COR-L47 (cell line): ENCODE results near the gene EN2.

ENCODE experiments used
- DNase-seq: peaks from one replicate; lab custom pipeline; 2025; lab: John Stamatoyannopoulos, UW

EN2 gene

DNA sequence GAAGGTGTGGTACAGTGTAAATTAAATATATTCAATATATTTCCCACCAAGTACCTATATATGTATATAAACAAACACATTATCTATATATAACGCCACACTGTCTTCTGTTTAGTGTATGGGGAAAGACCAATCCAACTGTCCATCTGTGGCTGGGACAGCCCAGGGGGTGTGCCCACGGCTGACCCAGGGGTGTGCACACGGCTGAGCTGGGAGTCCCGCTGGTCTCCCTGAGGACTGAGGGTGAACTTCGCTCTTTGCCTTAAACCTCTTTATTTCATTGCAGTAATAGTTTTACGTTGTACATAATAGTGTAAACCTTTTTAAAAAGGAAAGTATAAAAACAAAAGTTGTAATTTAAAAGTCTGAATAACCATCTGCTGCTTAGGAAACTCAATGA, 6.3 kb downstream of the EN2 start:
- no peak for DNase-seq

DNA sequence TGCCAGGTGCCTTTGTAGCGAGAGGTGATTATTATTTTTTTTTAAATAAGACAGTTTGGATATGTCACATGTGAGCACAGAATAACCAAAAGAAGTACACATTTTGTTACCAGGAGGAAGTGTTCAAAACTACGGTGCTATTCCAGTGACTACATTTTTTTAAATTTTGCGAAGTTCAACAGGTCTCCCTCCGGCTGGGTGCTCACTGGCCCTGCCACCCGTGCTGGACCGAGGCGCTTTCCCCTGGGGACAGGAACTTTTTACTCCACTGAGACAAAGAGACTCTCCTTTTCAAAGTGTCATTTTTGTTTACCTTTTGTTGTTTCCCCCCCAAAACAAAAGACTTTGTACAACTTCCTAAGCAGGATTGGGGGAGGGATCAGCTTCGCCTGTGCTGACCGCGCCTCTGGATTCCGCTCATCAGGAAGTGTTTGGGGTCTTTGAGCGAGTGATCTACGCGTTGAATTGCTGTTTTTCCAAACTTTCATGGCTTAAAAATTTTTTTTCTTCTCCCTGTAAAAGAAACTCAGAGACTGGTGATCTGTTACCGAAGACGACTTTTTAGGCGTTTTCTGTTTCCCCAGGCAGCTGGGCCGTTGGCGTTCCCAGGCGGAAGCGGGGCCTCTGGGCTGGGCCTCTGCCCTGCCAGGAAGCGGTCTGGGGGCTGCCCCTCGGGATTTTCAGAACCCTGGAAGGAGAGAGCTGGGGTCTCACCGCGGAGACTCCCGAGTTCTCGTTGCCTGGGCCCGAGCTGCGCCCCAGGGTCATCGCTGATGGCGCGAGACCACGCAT, 7.2 kb downstream of the EN2 start:
- no peak for DNase-seq

DNA sequence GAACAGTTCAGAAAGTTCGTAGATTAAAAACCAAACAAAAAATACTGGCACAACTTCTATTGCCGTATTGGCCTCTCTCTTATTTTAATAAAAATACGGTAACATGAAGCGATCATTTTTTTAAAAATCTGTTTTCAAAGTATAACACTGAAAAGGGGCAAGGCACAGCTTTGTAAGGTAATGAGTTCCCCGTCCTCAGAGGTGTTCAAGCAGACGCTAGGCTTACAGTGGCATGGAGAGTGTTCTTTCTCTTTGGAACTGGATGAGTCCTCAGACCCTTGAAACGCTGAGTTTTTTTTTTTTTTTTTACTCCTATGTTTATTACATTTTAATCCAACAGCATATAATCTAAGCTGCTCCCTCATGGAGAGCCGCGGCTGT, 7.8 kb downstream of the EN2 start:
- DNase-seq = no peak

DNA sequence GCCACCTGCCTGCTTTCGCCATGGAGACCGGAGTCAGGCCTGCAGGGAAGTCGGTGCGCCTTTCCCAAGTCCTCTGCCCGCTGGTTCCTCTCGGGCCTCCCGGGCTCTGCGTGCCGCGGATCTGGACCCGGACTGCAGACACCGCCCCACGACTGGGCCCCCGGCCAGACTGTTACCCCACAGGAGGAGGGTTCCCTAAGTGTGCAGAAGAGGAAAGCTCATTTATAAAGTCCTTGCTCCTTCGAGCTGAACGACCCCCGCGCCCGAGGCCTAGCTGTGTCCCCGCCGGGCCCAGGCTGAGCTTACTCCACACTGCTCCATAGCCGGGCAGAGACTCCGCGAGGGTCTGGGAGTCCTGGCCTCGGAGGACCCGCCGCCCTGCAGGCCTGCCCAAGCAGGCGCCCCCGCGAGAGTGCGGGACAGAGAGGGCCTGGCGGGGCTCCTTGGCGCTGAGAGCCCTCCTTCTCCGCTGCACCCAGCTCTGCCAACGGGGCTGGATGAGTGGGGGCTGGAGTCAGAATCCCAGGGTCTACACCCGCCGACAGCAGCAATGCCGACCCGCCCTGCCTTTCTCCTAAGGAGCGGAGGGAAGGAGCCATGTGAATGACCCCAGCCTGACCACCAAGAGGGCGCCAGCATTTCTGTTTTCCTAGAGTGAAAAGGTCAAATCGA, 8.3 kb downstream of the EN2 start:
- DNase-seq = no peak

DNA sequence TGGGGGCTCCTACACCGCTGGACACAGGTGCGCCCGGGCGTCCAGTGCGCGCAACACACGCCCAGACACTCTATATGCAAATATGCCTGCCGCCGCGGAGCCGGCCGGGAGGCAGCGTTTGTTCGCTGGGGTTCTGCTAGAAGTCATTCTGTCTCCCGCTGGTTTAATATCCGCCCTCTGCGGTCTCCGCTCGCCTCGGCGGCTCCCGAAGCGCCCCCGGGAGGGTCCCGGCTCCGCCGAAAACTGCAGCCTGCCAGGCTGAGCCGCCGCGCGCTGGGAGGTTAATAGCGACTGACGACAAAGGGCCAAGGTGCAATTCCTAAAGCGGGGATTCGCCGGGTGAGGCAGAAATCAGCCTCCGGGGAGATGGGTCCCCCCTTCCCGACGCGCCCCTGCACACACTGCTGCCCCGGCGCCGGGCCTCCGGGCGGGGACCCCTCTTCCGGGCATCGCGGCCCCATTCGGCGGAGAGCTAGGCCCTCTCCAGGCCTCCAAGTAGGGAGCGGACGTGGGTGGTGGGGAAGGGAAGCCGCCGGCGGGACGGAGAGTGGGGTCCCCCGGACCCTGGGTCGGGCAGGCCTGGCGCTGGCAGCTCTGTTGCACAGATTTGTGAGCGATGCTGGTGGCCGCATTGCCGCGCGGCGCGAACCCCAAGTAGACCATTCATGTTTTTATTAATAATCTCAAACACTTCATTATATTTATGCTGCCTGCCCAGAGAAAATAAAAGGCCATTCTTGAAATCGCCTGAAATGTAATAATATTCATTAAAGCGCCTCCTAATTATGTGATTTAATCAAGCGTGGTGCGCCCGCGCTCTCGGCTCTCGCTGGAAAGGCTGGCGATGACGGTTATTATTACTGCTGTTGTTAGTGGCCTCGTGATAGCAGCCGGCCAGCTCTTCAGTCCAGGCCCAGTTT, 9.1 kb downstream of the EN2 start:
- DNase-seq = peak; percentile 62

DNA sequence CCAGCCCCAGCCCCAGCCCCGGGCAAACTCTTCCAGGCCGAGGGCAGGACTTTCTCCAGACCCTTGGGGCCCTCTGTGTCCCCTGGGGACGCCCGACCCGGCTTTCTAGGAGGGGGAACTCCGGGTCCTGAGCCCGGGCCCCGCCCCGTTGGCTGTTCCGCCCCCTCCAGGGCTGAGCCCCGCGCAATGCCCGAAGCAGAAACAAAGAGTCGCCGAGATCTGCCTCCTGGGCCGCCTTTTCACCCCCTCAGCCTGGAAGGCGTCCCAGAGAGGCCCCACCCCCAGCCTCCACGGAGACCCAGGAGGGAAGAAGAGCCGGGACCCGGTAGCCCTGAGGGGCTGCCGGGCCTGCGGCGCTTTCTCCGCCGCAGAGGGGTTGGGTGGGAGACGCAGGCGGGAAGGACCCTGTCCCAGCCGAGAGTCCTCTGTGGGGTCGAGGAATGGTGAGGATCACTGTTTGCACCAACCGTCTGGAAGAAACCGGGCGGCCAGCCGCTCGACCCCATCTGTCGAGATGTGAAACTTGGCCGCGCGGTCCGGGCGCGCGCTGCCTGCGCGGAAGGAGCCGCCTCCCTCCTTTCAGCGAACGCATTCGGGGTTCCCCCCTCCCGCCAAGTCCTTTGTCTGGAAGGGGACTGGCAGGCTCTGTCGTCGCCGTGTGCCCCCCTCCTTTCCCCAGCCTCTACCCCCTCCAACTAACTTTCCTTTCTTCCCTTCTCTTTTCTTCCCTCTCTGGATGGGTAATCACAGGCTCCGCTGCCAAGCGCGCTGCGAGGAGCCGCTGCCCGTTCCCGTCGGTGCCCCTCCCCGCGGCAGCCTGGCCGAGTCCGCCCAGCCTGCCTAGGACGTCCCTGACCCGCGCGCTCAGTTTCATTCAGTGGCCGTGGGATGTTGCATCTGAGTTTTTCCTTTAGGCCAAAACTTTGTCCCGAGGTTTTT, 10.2 kb downstream of the EN2 start:
- DNase-seq = peak; percentile 19

DNA sequence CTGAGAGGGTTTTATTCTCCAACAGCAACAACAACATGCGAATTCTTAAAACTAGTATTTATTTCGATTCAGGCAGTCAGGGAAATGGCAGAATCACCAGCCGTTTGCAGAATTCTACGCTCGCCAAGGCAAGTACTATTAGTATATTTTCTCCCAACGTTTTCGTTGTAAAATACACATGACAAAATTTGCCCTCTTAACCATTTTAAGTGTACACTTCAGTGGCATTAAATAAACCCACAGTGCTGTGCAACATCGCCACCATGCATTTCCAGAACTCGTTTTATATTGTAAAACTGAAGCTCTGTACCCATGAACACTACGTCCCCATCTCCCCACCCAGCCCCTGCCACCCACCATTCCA, 10.8 kb downstream of the EN2 start:
- DNase-seq = no peak

DNA sequence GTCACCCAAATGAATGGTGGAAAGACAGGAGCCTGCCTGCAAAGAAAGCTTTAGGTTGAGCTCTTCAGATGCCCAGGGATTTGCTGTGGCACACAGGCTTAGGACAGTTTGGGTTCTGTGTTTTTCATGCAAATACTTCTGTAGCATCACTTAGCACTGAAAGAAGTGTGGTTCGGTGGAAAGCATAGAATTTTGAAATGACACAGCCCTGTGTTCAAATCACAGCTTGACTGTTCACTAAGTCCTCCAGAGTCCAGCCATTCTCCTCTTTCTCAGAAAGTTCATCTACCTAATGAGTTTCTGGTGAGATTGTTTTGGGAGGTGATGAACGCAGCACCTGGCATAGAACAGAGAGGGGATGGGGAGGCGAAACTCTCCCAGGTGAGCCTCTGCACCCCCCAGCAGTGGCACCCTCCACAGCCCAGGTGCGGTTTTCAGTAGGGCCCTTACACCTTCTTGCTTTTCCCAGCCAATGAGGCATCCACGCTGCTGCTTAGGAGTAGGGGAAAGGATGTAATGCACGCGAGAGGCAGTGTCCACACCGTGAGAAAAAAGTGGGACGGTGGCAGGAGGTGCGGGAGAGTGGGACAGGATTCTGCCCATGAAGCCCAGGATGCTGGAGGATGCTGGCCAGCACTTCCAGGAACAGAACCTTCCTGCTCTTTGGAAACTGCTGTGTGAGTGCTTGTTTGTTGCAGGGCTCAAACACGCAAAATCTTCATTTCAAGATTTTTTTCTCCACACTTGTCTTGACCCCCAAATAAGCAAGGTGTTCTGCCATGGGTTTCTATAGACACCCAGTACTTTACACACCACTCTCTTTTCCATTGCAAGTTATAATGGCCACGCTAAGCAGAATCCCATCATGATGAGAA, 11.6 kb downstream of the EN2 start:
- DNase-seq = no peak

DNA sequence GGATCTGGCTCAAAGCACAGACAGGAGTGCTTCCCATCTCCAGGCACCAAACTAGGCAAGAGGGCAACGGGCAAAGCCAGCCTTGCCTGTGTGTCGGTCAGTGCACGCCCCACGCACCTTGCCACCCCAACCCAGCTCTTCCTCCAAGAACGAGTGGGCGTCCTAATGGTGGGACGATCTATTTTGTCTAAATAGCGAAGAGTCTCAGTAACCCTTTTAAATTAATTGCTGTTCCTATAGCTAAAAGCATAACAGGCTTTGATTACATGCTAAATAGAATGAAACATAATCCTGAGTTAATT, 12.2 kb downstream of the EN2 start:
- DNase-seq = no peak

DNA sequence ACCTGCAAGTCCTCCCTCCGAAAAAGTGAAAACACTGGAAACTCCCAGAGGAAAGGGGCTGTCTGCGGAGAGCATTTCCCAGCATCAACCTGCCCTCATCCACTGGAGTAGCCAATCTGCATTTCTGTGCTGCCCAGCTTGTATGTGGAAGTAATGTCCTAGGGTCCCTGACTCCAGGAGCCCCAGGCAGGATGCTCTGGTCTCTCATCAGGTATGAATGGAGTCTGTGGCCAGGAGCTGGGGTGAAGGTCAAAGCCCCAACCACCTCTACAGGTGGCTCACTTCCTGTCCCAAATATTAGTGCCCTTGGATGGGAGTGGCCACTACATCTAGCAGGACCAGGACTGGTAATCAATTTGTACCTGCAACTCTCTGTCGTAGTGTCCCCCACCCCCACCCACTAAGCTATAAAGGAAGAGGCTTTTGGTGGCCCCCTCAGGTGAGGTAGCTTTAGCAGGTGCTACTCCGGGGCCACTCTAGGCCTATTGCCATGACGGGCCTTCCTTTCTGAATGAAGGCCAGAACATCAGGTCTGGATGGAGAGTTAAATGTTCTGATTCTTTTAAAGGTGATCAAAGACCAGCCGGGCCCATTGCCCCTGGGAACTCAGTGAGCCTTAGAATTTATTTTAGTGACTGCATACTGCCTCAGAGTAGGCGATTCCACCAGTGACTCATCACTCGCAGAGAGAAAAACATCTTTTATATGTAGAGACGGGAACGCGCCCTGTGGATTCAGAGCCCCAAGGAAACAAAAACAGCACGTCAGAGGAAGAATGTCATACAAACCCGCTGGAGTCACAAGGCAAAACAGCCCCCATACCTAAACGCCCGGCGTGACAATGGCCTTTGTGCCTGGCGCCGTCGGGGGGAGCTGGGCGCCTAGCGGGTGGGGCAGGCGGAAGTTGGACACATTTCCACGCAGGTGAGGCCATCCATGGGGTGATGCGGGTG, 13.0 kb downstream of the EN2 start:
- DNase-seq = no peak

DNA sequence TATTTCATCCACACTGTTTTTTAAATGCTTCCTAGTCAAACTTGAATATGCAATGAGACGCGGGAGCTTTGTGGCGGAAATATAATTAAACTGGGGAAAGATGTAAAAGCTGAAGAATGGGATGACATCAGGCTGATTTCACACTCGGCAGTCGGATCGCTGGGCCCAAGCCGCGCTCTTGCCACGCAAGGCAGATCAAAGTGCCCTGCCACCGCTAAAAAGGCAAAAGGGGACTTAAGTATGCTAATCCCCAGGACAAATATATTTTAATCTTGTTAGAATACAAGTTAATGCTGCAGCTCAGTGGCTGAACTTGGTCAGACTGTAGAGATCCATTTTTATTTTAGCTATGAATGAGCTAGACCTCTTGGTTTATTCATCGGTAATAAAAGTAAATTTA, 13.8 kb downstream of the EN2 start:
- no peak for DNase-seq

DNA sequence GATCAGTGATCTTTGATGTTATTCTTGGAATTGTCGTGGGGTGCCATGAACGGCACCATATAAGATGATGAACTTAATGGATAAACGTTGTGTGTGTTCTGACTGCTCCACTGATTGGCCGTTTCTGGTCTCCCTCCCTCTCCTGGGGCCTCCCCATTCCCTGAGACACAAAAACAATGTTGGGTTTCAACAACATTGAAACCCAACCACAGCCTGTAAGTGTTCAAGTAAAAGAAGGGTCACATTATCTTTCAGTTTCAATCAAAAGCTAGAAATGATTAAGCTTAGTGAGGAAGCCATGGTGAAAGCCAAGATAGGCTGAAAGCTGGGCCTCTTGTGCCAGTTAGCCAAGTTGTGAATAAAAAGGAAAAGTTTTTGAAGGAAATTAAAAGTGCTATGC, 19.5 kb downstream of the EN2 start:
- DNase-seq = no peak

DNA sequence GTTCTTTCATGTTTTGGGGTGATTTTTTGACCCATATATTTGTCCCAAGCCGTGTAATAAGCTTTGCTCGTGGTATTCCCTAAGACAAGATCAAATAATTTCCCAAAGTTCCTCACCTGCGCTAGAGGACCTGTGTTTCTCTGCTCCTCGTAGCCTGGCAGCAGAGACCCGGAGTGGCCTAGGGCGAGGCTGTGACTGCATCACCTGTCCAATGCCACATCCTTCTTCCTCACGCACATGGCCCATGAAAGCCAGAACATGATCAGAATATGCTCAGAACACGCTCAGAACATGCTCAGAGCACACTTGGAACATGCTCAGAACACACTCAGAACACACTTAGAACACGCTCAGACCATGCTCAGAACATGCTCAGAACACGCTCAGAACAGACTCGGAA, 23.8 kb downstream of the EN2 start:
- DNase-seq = no peak

DNA sequence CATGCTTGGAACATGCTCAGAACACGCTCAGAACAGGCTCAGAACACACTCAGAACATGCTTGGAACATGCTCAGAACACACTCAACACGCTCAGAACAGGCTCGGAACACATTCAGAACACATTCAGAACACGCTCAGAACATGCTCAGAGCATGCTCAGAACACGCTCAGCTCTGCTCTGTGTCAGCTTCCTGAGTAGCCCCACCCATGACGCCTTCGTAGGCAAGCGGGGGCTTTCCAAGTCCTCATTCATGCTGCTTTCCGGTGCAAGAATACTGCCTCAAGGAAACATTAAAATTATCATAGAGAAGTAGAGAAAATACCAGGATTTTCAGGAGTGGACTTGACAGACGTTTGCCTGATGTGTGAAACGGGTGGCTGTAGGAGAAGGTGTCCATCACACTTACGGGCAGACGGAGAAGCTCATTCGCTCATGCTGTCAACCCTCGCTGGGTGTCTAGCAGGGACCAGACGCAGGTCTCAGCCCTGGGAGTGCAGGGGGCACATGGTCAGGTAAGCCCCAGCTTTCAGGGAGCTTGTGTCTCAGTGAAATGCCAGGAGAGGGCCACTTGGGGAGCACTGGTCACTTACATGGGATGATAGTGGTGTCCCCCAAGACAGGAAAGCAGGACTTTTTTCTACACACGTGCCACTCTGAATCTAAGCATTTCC, 24.7 kb downstream of the EN2 start:
- no peak for DNase-seq

DNA sequence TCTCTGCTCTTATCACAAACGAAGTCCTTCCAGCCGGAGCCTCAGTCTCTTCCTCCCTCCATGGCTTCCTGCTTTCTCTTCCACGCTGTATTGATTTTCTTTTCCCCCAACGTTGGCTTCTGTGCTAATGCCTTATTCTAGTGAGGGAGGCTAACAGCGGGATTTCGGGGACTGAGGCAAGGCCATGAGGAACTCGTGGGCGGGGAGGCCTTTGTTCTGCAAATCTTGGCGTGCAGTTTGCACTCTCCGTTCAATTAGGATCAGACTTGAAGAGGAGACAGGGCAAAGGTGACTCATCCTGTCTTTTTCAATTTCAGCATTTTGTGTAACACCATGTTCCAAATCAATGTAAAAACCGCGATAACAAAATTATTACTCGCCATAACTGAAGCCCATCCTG, 25.3 kb downstream of the EN2 start:
- no peak for DNase-seq

DNA sequence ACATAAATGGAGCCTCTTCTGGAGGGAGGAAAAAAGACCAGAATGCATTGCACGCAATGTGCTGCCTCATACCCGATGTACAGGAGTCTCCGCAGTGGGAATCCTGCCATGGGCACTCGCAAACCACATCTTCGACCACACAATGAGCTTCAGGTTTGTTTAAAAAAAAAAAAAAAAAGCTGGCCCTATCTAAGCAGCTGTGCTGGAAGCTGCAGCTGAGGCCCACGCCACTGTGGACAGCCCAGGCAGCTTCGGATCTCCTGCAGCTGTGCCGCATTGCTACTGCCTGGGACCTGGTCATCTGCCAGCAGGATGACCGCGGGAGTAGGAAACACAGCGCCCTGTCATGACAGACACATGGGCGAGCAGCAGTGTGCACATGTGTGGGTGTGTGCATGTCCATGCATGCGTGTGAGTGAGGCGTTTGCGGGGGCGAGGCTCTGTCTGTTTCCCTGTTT, 26.0 kb downstream of the EN2 start:
- DNase-seq = no peak

DNA sequence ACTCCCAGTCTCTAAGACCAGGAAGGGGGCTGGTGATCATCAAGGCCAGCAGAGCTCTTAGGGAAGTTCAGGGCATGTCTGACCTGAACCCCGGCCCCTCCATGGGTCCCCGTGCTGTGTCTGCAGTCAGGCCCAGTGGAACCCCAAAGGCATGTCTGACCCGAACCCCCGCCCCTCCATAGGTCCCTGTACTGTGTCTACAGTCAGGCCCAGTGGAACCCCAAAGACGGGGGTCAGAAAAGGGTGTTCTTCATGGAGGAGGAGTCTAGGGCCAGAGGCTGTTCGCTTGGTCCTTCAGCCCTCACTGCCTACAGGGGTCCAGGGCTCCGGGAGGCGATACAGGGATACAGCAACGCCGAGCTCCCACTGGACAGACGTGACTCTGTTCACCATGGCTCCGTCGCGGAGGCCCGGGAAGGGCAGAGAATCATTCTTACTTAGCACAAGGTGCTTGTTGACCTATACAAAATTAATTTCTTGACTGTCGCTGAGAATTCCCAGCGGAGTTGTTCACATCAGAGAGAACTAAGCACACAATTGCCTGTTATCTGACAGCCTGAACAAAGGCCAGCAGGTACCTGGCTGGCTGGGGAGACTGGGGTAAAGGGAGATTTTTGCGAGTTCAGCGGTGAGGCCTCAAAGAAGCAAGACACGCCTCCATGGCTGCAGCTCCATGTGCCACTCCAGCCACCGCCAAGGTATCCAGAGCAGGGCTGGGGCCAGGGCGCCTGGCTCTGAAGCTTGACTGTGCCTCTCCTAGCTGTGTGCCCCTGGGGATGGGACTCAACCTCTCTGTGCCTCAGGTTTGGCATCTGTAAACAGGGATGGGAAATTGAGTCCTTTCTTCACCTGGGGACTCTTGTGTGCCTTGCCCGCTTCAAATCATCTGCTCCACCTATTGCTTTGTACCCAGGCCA, 26.8 kb downstream of the EN2 start:
- DNase-seq = no peak
